ENCODE measurements around the gene IGF2BP2.
"Not testable (repeated sequence)": the region's sequence is repeated elsewhere in the genome, so short reads cannot be mapped to it uniquely, and the experiment has no call there.

The IGF2BP2 gene

DNA sequence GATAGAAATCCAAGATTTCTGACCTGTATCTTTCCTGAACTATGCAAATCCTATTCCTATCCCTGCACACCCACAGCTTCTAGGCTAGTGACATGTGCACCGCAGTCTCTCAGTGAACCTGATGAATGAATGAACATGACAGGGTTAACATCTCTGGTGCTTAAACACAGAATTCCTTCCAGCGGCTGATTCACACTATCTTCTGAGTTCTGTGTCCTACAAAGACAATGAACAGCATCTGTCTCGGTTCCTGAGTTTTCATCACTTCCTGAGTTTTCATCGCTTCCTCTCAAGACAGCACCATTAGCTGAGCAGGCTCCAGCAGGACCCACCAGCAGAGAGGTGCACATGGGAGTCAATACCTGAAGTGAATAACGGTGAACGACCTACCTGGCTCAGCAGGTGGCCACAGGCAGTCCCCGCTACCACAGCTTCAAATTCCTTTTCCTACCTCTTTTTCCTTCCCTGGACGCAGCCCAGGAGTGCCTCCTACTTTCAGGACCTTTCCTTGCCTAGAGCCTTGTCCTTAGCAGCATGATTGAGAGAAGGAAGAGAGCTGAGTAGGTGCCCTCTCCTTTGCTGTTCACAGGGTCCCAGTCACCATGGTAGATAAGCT is 113.5 kb downstream of the IGF2BP2 start:
- DNase-seq (ENCODE audit: low spot score) = no peak

DNA sequence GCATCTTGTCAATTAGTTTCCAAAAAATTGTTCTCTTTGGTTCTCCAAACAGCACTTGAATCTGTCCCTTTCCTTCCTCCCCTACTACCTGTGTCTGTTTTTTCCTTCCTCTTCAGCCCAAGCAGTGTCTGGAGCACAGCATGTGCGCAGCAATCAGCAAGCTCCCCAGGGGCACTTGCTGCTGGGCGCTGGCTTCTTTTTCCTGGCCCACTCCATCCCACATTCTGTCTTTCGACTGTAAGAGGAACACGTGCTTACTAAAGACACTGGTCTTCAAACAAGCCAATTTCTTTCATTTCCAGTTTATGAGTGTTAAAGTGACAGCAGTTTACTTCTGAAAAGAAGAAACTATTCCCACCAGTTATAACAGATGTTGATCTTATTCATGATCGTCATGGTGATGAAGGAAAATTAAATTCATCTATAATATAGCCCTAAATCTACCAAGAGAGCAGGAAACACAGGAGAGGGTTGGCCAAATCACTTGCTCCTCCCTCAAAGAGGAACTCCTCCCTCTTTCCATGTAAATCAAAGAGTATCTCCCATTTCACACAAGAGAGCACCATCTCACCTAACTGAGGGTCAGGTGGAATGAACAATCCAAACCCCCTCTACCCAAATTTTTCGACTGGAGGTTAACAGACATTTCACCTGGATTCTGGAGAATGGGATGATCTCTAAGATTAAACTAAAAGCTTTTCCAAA is 115.4 kb downstream of the IGF2BP2 start:
- no peak for DNase-seq (ENCODE audit: low spot score)

DNA sequence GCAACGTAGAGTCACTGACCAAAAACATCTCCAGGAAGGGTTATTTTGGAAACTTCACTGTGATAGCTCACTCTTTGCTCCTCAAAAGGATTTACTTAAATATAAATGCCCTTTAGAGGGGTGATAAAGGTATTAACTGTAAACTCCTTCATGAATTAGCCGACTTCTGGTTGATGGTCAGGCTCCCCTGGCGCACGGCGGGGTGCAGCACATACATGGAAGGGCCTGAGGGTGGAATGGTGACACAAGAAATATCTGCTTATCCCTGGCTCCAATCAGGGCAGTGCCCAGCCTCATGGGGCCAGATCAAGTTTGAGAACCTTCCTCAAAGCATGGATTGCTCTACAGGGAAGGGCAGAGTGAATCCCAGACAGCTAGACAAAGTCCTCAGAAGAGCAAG is 116.5 kb downstream of the IGF2BP2 start:
- no peak for DNase-seq (ENCODE audit: low spot score)

DNA sequence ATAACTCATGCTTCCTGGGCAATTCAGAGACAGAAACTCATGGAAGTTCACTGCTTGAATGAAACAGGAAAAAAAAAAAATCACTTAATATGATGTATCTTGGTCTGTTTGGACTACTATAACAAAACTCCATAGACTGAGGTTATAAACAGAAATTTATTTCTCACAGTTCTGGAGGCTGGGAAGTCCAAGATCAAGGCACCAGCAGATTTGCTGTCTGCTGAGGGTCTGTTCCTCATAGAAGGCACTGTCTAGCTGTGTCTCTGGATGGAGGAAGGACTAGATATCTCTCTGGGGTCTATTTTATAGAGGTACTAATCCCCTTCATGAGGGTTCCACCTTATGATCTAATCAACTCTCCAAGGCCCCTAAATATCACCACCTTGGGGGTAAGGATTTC is 119.3 kb downstream of the IGF2BP2 start:
- DNase-seq (ENCODE audit: low spot score) = no peak

DNA sequence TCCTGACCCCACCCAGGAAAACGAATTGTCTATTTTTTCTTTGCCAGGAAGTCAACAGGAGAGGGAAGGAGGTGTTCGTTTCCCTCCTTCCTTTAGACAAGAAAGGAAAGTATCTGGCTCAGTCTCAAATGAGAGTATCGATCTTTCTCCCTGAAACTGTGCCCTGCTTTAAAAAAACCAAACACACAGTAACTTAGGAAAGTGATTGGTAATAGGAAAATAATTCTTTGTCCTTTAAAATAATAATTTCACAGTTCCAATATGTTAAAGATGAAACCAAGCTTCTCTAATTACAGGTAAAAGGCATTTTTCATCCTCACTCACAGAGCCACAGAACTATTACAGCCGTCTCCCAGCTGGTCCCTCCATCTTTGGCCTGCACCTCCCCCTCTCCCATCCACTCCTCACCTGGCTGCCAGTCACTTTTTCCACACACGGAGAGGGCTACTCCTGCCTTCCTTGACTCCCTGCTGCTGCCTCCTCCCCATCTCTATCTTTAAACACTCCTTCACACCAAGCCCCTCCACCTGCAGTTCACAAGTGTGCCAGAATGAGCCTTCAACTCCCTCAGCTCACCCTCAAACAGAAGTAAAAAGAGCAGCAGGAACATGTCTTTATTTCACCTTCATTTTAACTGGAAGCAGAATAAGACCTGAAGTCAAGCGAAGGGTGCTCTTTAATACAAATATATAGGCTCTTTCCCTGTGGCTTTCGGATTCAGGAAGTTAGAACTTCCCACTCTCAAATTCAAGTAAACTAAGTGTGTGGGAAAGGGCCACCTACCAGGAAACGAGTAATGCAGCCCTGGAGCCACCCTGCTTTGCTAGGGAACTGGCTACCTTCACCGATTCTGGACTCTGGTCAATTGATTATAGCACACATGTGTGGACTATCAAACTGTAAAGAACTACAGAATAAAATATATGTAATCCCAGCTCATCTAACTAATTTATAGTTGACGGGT is 122.3 kb downstream of the IGF2BP2 start:
- DNase-seq (ENCODE audit: low spot score) = no peak

DNA sequence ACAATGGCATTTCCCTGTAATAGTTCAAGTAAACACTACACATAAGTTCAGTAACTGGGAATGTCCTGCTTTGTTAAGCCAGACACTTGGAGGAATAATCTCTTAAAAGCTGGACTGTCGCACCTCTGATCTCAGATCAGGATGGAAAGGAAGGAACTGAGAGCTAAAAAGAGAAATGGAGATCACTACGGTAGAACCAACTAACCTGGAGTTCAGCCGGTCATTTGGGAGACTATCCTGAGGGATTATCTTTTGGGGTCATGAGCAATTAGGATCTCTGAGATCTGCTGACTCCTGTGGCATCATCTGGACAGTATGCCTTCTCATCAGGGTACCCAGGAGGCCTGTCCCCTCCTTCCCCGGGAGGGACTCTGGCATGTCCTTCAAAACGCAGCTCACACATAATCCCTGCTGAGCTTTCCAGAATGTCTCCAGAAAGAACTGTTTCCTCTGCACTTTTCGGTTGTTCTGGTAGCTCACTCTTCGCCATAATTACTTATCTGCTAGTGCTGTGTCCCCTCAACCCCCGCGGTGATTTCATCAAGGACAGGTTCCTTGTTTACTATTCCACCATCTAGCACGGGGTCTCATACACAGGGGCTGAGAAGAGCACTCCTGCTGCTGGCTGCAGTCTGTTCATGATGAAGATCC is 123.1 kb downstream of the IGF2BP2 start:
- no peak for DNase-seq (ENCODE audit: low spot score)

DNA sequence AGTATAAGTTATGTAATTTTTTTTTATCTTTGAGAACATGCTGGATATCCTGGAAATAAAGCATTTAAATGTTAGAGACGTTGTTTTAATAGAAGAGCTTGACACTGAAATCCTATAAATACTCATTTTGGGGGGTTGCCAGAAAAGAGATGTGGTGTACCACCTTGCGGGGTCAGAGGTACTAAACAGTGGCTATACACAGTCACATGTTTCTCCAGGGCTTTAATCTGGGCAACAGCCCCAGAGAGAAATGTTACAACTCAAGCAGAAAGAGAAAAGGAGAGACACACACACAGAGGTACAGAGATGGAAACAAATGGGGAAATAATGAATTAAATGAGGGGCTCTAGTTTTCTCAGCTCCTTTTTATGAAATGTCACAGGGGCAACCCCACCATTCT is 124.9 kb downstream of the IGF2BP2 start:
- no peak for DNase-seq (ENCODE audit: low spot score)

DNA sequence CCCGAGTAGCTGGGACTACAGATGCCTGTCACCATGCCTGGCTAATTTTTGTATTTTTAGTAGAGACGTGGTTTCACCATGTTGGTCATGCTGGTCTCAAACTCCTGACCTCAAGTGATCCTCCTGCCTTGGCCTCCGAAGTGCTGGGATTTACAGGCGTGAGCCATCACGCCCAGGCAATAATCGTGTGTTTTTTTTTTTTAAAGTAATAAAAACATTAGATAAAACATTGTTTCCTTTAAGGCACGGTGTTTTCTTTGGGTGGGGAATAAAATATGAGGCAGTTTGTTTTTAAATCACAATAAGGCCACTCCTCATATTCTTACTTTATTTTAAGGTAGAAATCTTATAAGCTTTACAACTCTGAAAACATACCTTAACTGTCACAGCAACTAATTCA is 127.6 kb downstream of the IGF2BP2 start:
- not testable (repeated sequence) for DNase-seq (ENCODE audit: low spot score)

DNA sequence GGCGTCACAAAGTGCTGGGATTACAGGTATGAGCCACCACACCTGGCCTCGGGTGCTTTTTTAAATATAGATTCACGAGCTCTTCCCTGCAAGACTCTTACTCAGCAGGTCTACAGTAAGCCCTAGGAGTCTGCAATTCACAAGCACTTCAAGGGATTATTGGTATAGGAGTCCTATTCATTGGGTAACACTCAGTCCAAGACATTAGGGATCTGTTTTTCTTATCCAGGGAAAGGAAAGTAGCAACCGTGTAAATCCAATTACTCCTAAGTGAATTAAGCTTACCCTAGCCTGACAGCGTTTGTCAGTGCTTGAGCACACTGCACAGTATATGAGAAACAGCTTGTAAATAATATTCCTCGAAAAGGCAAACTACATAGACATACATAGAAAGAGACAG is 128.8 kb downstream of the IGF2BP2 start:
- no peak for DNase-seq (ENCODE audit: low spot score)

DNA sequence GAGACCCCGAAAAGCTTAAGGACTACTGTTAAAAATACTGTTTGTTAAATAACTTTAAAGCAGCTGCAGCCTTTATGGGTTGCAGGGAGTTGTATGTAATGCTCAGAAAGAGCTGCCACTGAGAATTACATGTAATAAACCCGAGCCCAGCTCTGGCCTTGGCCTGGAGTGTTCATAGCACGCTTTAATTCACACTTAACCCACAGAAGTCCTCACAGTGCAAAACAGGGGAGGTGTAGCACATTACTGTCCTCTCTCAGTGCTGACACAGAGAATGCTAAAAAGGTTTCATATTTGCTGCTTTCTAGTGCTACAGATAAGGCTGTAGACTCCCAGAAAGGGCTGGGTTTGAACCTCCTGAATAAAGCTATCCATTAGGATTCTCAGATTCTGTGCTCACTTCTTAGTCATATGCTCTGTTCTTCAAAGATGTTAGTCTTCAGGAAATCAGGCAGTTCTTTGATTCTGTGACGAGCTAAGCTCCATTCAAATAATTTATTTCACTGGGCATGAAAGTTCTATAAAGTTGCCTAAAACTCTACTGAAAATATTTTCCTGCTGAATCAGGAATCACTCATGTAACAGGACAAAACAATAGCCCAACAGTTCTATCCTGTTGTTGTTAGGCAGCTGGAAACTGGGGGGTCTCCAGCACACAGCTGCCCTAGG is 130.7 kb downstream of the IGF2BP2 start:
- no peak for DNase-seq (ENCODE audit: low spot score)

DNA sequence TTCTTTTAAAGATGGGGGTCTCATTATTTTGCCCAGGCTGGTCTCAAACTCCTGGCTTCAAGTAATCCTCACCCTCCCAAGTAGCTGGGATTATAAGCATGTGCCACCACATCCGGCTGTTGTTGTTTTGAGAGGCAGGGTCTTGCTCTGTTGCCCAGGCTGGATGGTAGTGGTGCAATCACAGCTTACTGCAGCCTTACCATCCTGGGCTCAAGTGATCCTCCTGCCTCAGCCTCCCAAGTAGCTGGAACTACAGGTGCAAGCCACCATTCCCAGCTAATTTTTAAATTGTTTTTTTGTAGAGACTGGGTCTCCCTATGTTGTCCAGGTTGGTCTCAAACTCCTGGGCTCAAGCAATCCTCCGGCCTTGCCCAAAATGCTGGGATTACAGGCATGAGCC is 133.2 kb downstream of the IGF2BP2 start:
- DNase-seq (ENCODE audit: low spot score) = no peak

DNA sequence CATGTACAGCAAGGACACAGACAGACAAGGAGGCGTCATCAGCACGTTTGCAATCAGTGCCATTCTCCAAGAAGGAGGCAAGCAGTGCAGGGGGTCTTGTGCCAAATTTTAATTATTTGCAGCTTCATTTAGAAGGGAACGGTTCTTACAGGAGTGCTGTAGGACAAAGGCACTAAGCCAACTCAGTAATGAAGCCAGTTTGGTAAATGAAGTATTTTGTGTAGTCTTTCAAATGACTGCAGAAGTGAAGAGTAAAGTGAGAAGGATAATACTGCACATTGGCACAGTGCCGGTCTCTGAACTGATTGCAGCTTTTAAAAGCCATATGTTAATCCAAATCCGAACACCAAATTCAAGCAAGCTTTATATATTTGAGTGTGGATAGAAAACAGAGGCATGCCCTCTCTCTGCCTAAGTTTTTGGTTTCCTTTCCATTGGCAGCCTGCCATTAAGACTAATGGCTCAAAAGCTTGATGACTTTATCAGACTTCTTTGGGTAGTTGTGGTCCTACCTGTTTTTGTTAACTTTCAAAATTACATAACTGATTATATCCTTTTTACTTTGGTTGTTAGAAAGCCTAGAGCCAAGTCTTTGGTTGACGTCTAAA is 137.5 kb downstream of the IGF2BP2 start:
- DNase-seq (ENCODE audit: low spot score) = no peak

DNA sequence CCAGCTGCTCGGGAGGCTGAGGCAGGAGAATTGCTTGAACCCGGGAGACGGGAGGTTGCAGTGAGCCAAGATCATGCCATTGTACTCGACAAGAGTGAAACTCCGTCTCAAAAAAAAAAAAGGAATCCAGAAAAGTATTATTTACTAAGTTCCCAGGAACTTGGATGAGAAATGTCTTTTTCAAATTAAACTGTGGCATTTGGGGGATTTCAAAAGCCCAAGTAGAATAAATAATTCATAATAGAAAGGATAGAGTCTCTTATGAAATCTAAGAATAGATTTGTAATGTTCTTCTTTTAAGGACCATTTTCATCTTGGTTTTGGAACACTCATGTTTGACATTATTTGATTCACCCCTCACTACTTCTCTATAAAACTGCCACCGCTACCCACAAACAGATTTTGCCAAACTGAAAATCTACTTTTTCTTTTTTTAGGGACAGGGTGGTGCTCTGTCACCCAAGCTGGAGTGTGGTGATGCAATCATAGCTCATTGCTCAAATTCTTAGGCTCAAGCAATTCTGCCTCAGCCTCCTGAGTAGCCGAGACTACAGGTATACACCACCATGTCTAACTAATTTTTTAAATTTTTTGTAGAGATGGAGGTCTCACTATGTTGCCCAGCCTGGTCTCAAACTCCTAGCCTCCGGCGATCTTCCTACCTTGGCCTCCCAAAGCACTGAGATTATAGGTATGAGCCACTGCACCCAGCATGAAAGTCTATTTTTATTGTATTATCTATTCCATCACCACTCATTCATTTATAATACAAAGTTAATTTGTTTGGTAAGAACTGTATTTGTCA is 139.4 kb downstream of the IGF2BP2 start:
- DNase-seq (ENCODE audit: low spot score) = no peak

DNA sequence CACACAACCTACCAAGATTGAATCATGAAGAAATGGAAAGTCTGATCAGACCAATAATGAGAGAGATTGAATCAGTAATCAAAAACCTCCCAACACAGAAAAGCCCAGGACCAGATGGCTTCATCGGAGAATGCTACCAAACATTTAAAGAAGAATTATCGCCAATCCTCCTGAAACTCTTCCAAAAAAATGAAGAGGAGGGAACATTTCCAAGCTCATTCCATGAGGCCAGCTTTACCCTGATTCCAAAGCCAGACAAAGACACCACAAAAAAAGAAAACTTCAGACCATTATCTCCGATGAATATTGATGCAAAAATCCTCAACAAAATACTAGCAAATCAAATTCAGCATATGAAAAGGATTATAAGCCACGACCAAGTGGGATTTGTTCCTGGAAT is 144.6 kb downstream of the IGF2BP2 start:
- DNase-seq (ENCODE audit: low spot score) = no peak

DNA sequence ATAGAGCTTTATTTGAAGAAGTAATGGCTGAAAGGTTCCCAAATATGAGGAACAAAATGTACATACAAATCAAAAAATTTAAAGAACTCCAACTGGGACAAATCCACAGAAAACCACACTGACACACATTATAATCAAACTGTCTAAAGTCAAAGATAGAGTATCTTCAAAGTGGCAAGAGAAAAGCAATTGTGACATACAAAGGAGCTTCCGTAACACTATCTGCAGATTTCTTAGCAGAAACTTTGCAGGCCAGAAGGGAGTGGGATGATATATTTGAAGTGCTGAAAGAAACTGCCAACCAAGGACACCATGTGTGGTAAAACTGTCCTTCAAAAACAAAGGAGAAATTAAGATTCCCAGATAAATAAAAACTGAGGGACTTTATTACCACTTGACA is 146.8 kb downstream of the IGF2BP2 start:
- DNase-seq (ENCODE audit: low spot score) = no peak

DNA sequence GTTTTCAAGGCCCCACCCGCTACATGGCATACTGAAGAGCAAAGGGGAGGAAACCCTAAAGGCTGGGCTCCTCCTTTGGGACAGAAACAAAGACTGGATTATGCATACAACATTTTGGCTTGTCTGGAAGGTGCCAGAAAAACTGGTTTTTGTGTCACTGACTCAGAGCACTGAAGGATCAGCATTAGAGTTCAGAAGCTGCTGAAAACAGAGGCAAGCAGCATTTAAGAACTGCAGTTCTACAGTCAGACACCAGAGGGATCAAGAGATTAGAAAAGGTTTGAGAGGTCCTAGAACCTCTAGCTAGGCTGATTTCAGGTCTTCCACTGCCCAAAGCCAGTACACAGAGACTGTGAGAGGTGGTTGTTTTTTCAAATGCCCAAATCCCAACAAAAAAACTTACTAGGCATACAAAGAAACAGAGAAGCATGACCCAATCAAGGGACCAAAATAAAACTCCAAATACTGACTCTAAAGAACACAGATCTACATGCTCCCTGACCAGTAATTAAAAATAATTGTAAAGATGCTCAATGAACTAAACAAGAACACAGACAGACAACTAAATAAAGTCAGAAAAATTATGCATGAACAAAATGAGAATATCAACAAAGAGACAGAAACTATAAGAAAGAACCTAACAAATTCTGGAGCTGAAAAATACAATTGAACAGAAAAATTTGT is 147.6 kb downstream of the IGF2BP2 start:
- peak; percentile 60 for DNase-seq (ENCODE audit: low spot score)

DNA sequence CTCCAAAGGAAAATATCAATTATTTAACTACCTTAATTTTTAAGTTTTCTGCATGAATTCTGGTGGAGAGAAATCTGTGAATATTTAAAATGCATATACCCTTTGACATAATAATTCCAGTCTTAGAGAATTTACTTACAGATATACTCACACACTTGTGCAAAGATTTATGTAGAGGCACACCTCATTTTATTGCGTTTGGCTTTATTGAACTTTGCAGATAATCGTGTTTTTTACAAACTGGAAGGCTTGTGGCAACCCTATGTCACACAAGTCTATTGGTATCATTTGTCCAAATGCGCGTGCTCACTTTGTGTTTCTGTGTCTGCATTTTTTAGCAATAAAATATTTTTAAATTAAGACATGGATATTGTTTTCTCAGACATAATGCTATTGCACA is 157.3 kb downstream of the IGF2BP2 start:
- DNase-seq (ENCODE audit: low spot score) = no peak

DNA sequence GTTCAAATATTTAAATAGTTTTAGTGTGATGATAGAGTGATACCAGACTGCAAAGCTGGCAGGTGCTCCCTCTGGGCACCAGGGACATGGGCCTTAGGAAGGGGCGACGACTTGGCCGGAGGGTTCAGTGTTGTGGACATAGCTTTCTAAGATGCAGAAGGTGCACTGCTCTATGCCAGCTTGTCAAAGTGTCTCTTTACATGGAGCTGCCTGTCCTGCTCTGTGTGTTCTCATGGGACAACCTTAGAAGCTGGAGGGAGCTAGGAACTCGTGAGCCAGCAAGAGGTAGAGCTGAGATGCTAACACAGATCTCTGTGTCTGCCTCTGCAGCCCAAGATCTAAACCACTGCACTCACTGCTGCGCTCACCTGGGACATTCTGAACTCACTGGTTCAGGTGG is 160.9 kb downstream of the IGF2BP2 start:
- no peak for DNase-seq (ENCODE audit: low spot score)

DNA sequence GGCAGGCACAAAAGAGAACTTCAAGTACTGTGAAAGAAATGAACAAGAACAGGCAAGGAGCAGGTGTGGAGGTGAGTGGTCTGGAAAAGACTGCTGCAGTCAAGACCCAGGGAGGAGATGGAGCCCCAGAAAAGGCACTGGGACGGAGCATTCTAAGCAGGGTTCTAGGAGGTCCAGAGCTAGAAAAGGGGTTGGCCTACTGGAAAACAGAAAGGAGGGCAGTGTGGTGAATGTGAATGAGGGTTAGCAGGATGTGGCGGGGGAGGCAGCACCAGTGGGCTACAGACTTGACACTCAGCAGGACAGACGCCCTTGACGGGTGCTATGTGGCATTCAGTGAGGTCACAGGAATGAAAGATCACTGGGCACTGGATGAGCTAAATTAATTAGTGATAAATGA is 163.1 kb downstream of the IGF2BP2 start:
- no peak for DNase-seq (ENCODE audit: low spot score)

DNA sequence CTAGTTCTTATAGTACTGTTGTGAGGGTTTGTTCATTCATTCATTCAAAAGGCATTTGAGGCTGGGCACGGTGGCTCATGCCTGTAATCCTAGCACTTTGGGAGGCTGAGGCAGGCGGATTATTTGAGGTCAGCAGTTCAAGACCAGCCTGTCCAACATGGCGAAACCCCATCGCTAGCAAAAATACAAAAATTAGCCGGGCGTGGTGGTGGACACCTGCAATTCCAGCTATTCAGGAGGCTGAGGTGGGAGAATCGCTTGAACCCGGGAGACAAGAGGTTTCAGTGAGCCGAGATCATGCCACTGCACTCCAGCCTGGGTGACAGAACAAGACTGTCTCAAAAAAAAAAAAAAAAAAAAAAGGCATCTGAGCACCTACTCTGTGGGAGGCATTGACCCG is 163.5 kb downstream of the IGF2BP2 start:
- not testable (repeated sequence) for DNase-seq (ENCODE audit: low spot score)
